HG03196 (cell line): Measurements from ENCODE around the gene JMJD1C.

Experiments used
- ATAC-seq: cut with Tn5 transposase; IDR thresholded peaks from one replicate; pipeline ENCODE4 v1.9.1; 2021; ENCODE audit not compliant: unreplicated experiment

The JMJD1C gene

DNA sequence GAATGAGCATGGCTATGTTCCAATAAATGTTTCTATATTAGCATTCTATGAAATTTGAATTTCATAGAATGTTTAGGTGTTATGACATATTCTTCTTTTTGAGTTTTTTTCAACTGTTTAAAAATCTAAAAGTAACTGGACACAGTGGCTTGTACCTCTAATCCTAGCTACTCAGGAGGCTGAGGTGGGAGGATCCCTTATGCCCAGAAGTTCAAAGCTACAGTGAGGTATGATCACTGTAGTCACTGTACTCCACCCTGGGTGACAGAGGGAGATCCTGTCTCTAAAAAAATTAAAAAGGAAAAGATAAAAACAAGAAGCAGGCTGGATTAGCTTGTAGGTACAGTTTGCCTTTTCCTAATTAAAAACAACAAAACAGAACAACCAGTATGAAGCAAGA, 237.5 kb downstream of the JMJD1C start:
- no peak for ATAC-seq

DNA sequence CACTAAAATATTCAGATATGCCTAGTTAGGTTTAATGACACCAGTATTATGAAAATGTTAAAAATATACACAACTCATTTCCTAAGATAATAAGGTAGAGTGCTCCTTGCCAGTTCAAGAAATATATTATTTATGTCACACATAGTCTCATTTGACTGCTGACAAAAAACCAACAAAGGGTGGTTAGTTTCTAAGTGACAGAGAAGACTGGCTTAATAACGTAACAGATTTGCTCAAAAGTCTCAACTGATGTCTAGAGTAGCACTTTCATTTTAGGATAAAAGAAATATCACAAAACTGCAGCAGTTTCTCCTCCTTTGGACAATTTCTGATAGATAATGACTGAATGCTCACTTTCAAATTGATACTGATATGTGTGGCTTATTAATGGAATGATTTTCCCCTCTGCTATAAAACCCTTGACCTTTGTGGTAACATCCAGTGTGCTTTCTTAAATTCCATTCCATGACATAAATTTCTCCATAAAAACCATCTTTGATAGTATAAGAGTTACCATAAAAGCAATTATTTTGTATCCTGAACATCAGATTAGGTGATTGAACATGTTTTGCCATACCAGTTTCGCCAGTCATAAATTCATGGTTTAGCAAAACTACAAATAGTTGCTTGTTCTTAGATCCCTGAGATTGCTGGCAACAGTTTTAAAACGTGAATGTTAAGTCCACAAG, 238.4 kb downstream of the JMJD1C start:
- no peak for ATAC-seq

DNA sequence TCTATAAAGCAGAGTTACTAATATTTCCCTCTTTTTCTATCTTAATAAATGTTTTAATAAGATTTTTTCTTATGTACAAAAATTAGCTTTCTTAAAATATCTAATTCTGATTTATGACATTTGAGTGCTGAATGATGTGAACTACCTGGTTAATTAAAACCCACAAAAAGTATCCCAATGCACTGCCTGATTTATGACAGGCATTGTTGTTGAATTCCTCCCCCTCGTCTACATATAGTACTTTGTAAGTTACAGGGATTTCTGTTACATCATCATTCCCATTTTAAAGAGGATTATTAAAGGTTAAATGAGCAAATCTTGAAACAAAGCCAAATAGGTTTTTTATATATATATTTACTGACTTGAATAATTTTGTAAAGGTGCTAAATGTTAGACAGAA, 241.5 kb downstream of the JMJD1C start:
- no peak for ATAC-seq

DNA sequence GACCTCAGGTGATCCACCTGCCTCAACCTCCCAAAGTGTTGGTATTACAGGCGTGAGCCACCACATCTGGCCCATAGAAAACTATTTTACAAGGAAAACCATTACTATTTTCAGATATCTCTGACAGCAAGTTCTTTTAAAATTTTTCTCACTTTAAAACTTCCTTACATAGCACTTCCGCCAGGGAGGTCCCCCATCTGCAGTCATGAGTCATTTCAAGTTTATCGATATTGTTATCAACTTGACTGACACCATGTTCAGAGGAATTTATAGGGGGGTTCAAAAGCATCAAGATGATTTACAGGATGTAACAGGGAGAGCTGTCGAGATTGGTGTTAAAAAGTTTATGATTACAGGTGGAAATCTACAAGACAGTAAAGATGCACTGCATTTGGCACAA, 243.8 kb downstream of the JMJD1C start:
- no peak for ATAC-seq

DNA sequence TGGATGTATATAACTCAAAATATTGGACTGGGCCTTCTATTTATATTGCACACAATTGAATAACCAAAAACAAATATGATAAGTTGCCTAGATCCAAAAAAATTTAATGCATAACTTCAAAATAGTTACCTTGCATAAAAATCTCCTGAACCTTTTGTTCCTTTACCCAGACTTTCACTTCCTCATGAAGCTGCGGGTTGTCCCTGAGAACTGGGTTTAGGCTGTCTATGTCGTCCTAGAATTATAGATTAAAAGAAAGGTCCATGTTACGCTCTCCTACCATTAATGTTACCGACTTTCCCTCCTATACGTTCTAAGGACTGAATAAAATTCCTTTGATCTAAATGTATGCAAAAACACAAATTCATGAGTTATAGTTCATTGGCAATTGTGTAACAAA, 246.0 kb downstream of the JMJD1C start:
- no peak for ATAC-seq

DNA sequence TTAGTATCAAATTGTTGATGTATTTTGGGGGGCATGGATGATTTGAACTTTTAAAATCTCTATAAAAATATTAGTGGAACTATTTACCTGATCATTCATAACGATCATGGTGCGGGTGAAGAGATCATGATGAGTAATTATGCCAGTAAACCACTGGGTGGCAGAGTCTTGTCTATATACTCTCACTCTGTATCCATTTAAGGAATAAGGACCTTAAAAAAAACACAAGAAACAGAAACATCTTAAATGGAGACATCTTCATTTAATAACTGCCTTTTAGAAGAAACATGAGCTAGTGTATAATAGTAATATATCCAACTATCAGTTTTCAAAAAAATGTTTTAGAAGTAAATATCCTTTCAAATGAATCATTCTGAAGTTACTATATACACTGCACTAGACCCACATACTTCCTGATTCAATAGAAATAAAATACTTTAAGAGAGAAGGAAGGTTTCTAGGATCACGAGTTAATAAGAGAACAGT, 248.6 kb downstream of the JMJD1C start:
- peak; percentile 74 for ATAC-seq

DNA sequence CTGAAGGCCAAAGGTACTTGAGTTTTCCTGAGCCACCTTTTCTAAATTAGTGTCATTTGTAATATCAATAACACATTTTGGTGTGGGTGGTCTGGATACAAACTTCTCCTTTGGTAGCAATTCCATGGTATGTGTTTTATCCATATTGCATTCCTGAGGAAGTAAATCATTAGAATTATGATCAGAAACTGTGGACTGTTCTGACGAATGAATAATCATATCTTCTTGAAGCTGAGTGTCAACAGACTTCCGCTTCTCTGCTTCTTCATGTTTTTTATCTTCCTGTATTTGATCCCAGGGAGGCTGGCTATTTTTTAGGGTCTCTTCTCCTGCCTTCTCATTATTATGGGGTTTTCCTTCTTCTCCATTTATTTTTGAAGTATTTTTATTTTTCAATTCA, 251.2 kb downstream of the JMJD1C start:
- no peak for ATAC-seq

DNA sequence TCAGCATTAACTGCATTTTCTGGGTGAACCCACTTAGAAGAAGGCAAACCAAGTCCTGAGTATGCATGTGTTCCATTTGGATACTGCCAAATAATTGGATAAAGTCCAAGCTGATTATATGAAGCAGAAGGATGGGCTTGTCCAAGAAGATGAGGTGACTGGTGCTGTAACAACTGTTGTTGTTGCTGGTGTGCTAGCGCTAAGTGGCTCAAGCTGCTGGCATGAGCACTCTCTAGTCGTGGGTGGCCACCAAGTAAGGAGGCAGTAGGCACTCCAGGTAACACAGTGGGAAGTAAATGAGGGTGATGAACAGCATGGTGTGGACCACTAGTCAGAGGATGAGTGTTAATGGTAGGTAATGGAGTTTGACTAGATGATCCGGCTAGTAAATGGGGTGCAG, 252.3 kb downstream of the JMJD1C start:
- ATAC-seq, result no peak

DNA sequence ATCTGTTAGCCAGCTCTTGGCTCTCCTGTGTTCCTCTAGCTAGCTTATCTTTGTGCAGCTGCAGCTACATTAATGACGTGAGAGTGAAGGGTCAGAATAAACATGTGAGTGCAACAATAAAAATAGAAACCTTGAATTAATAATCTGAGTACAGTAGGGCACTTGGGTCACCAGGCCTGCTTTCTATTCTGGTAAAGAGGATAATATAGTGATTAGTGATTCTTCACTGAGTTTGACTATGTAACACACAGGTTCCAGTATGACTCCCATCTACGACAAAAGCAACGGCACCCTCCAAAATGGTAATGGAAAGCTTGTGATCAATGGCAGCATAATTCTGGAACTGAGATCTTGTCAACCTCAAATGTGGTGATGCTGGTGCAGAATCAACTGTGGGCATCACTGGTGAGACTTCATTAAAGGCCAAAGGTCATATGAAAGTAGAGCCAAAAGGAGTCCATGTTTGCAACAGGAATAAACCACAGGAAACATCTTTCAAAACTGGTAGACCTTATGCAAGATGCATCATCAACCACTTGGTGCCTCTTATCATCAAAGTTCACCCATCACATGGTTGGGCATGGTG, 255.1 kb downstream of the JMJD1C start:
- peak; percentile 35 for ATAC-seq

DNA sequence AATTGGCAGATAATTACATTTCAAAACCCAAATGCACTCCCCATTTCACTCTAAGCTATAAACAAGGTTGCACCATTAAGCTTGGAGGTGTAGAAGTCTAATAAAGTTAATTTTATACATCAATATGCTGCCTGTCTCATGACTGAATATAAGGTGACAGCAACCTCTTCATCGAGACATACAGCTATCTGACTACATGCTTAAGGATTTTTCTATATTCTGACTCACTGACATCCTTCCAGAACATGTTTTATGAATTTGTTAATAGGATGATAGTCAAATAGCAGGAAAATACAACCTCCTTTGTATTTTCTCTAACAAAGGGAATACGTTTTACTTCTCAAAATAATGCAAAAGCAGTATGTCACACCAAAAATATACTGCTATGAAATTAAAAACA, 256.1 kb downstream of the JMJD1C start:
- ATAC-seq, result no peak

DNA sequence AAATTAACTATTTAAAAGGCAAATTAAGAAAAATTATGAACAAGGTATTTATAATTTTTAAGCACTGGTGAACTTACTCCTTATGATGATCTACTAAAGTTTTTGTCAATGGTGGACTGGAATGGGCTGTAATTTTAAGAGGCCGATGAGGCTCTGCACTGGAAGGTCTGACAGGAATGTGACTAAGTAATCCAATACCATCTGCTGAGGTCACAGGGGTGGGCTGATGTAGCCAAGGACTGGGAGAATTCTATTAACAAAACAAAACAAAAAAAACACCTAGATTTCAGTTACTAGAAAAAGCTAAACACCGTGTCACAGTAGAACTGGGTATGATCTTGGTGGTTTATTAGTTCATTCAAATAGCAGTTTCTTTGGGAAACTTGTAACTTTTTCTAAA, 256.8 kb downstream of the JMJD1C start:
- ATAC-seq, result no peak

DNA sequence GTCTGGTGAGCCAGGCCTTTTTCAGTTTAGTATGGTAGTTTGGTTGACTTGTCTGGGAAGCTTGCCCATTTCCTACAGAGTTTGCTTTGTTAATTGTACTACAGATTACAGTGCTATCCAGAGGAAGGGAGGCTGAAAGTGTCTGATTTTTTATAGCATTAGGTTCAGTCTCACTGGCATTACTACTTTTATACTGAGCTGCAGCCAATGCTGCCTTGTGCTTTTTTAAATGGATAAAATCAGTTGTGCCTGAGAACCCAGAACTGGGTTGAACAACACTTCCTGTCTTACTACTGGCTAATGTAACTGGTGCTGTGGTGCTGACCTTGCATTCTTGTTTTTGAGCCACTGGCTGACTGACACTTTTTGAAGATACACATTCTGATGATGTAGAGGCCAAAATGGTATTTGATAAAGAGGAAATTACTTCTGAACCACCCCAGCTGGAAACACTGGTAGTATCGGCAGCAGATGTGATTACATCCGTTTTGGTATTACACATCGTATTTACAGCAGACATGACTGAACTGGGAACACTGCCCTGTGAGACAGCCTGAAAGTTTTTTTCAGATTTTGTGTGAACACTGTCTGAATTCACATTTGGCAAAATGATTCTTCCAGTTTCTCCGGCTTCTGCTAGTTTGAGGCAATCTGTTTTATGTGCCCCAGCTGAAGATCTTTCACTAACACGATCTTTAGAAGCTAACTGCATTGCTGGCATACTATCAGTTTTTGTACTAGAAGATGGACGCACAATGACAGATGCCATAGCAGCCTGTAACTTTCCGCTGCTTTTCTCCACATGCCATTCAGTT, 258.6 kb downstream of the JMJD1C start:
- ATAC-seq, result no peak

DNA sequence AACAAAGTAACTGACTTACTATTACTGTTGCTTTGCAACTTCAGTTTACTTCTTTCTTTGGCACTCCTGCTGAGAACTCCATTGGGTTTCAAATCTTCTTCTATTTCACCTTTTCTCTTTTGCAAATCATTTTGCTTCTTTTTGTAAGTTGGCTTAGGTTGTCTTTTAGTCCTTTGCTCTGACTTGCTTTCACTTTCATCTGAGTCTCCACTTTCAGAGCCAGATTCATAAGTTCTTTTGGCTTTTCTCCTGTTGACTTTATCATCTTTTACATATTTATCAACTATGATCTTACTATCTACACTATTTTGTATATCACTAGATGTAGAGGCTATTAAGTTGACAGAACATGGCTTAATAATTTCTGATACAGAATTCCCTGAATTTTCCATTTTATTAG, 259.2 kb downstream of the JMJD1C start:
- ATAC-seq, result no peak

DNA sequence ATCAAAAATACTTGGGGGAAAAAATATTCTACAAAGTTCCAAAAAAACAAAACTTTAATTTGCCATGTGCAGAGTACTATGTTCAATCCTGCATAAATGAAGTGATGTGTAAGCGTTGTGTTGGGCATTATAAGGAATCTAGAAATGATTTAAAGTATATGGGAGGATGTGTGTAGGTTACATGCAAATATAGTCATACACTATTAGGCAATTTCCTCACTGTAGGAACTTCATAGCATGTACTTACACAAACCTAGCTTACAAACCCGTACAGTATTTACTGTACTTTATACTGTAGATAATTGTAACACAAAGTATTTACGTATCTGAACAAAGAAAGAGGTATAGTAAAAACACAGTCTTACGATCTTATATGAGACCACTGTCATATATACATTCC, 260.4 kb downstream of the JMJD1C start:
- ATAC-seq, result no peak

DNA sequence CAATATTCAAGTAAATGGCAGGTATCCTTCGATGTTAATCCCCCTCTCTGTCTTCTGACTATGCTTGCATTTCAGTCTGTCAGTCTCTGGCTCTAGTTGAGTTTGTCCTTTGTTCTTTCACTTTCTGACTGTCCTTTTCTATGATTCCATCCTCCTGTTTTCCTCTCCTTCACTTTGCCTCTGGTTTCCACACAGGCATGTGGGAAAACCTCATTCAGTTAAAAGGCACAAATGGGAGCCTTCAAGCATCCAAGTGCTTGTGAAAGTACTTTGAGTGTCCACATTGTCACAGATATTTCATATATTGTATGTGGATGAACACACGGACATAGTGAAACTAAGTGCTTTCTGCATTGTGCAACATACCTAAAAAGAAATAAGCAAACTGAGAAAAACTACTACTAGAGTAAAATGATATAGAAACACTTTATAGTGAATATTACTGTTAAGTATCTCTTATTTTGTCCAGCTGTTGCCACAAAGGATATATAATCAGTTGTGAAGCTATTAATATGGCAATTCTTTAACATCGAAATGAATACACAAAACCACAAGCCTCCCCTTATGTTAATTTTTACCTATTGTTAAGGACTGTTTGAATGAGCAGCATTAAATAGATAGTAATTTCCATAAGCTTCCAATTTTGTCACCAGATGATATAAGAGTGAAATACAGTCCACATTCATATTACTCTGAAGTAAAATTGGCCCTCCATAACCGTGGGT, 260.9 kb downstream of the JMJD1C start:
- peak; percentile 48 for ATAC-seq

DNA sequence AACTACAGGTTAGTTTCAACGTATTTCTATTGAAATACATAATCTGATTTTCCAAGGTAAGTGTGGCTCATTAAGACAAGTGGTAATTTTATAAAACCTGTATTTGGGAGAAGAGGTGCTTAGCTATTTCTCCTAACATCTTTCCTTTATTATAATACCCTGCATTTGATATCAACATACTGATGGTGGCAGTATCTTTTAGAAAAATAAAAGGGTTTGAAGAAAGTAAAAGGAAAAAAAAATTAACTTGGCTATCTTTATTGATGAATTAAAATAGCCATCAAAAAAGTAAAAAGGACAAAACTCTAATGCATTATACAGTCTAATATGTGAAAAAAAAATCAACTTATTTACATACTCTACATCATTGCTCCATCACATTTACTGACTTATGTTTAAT, 264.7 kb downstream of the JMJD1C start:
- no peak for ATAC-seq

DNA sequence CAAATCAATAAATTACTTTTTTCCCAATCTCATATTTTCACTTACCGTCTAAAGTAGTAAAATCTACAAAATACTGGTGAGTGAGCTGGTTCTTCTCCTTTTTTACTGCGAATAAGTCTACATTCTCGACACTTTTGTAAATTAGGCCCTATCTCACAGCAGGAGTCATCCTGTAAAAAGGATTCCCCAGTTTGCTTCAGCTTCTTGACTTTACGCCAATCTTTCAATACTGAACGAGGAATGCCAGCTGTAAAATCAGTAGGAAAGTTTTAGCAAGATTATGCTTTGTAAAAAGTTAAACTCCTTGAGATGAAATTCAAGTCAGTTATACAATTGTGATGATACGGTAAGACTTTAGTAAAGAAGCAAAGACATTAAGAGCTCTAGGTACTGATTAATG, 265.3 kb downstream of the JMJD1C start:
- ATAC-seq, result no peak

DNA sequence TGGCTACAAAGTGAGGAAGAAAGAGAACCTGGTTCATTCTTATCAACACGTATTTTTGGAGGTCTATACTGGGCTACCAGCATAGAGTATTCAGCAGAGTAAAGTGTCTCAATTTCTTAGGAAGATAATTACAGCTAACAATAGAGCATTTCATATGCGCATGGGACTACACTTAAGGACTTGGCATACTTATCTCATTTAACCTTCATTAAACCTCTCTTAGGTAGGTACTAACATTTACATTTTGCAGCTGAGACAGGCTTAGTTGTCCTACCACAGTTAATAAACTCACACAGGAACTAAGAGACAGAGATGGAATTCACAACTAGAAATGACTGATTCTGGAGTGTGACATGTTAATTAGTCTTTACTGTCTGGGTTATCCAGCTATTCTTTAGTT, 266.1 kb downstream of the JMJD1C start:
- no peak for ATAC-seq

DNA sequence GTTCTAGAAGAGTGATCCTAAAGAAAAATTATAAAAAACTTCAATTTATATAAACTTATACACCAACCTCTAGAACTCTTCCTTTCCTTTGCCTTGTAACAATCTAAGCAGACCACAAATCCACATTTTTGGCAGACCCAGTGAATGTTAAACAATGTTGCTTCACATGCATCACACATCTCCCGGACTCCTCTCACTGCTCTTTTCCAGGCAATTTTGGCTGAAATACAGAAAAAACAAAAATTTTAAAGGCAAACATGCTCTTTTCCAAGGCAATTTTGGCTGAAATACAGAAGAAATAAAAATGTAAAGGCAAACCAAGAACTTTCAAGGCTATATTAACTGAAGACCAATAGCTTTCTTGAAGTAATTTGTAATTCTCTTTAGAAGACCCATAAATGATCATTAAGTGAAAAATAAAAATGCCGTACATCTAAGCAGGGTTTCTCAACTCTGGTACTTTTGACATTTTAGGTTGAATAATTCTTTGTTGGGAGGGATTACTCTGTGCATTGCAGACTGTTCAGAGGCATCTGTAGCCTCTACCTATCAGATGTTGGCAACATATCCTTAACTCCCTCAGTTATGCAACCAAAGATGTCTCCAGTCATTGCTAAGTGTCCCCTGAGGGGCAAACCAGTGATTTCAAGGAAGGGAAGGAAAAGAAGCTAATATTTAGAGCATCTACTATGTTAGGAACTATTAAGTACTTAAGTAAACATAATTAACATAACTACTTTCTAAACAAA, 268.3 kb downstream of the JMJD1C start:
- no peak for ATAC-seq

DNA sequence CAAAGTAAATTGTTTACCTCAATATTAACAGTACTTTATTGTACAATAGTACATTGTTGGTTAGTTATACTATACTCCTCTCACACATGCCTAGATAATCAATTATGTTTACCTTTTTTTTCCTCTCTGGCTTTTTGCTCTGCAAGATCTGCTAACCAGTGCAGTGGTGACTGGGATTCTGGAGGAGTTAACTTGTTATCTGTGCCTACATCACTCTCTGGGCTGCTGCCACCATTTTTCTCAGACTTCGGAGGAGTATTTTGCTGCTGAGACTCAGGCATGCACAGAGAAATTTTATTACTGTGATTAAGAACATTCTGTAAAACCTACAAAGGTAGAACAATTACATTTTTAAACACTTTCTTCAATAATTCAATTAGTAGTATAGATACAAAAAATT, 273.0 kb downstream of the JMJD1C start:
- no peak for ATAC-seq

DNA sequence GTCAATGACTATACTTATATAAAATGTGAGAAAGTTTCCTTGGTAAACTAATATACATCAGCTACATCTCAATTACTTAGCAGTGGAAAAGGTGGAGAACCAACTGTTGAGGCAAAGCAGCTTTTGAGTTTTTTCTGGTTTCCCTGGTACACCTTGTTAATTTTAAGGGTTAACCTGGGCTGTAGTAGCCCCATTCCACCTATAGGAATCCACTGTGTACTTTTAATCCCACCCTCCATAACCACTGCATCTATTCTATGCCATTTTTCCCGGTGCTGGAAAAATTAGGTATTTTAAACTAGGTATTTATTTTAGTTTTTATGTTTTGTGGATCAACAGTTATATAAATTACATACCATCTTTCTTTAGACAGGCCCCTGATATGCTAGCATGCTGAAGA, 290.2 kb downstream of the JMJD1C start:
- no peak for ATAC-seq
